ES-I3 (cell line): Measurements from ENCODE around the gene TRPM2.
"Not testable (repeated sequence)": the region's sequence is repeated elsewhere in the genome, so short reads cannot be mapped to it uniquely, and the experiment has no call there.

Source experiments
- H3K36me3 ChIP-seq: 2 replicates; pipeline ENCODE4 v1.6.1; 2013; ENCODE audit warnings: mild to moderate bottlenecking, low read length, control low read depth, moderate library complexity; ENCODE audit not compliant: insufficient read depth
- H3K4me1 ChIP-seq: 2 replicates; pipeline ENCODE4 v1.6.1; 2013; ENCODE audit warnings: mild to moderate bottlenecking, control low read depth, low read length; ENCODE audit not compliant: insufficient read depth
- H3K9ac ChIP-seq: 2 replicates; pipeline ENCODE4 v1.6.1; 2013; ENCODE audit warnings: low read depth, mild to moderate bottlenecking, low read length, moderate library complexity
- H3K9me3 ChIP-seq: 2 replicates; pipeline ENCODE4 v1.6.1; 2013; ENCODE audit warnings: mild to moderate bottlenecking, low read length, moderate library complexity; ENCODE audit not compliant: control insufficient read depth, insufficient read depth

TRPM2 gene

GRCh38 chr21:44478124-44478800 is 124.8 kb downstream of the TRPM2 start:
- no peaks in the 10 kb centered on the region for H3K9me3 ChIP-seq
- no peaks in the 10 kb centered on the region for H3K36me3 ChIP-seq
- no peaks in the 10 kb centered on the region for H3K4me1 ChIP-seq
- H3K9ac ChIP-seq = no peak overlapping the region

DNA sequence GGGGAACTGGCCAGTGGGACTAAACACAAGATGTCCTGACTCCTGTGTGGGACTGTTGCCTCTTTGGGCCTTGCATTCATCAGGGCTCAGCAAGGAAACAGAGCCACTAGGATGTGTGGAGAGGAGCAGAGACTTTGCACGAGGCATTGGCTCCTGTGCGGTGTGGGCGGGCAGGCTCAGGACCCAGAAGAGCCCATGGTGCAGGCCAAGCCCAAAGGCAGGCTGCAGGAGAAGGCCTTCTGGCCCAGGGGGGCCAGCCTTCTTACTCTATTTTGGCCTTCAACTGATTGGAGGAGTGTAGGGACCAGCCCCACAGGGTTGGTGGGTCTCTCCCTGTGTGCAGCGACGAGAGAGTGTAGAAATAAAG is 125.4 kb downstream of the TRPM2 start:
- Histone ChIP-seq H3K9me3 (no peaks in the 10 kb centered on the region), H3K9ac (no peak overlapping the region), H3K4me1 (no peaks in the 10 kb centered on the region), H3K36me3 (no peaks in the 10 kb centered on the region)

DNA sequence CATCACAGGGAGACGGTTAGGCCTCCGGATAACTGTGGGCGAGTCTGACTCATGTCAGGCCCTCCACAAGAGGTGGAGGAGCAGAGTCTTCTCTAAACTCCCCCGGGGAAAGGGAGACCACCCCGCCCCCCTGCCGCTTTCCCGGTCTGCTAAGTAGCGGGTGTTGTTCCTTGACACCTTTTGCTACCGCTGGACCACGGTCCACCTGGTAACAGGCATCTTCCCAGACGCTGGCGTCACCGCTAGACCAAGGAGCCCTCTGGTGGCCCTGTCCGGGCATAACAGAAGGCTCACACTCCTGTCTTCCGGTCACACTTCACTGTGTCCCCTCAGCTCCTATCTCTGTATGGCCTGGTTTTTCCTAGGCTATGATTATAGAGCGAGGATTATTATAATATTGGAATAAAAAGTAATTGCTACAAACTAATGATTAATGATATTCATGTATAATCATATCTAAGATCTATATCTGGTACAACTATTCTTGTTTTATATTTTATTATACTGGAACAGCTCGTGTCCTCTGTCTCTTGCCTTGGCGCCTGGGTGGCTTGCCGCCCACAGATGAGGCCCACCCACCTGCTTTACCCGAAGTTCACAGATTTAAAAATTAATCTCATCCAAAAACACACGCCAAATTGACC is 126.3 kb downstream of the TRPM2 start:
- not testable (repeated sequence) for H3K9ac ChIP-seq, H3K4me1 ChIP-seq, H3K9me3 ChIP-seq, H3K36me3 ChIP-seq

DNA sequence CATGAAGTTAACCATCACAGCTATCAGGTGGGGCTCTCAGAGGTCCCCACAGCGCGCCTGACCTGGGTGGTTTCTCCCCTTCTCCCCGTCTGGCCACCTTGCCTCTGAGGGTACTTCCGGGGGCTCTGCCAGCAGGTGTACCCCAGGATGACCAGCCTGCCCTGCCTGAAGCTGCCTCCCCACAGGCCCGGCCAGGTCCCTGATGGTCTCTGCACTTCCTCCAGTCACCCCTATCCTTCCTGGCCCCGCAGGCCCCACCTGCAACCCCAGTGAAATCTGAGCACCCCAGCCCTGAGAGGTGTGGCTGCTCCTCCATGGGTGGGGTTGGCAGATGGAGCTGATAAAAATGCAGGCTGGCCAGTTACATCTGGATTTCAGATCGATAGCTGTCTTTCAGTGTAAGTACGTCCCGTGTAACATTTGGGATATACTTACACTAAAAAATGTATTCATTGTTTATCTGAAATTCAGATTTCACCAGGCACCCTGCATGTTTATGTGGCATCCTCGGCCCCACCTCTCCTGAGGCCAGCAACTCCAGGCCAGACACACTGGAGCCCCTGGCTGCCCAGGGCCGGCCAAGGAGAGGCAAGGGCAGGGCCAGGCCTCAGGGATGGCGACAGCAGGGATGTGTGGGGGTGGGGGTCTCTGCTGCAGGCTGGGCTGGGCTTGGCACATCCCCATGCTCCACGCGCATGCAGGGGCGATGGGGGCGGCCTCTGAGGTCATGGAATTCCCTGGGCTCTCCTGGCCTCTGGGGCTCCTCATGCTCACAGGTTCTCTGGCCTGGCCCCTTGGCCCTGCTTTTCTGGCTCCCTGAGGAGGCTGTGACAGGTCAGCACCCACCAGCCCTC is 127.0 kb downstream of the TRPM2 start:
- Histone ChIP-seq H3K9ac (no peak overlapping the region), H3K36me3 (no peaks in the 10 kb centered on the region), H3K4me1 (no peaks in the 10 kb centered on the region), H3K9me3 (no peaks in the 10 kb centered on the region)

GRCh38 chr21:44482581-44483287 is 129.3 kb downstream of the TRPM2 start:
- no peak overlapping the region for H3K9ac ChIP-seq
- no peaks in the 10 kb centered on the region for H3K36me3 ChIP-seq
- H3K4me1 ChIP-seq = no peaks in the 10 kb centered on the region
- H3K9me3 ChIP-seq = no peaks in the 10 kb centered on the region

GRCh38 chr21:44483288-44484237 is 130.1 kb downstream of the TRPM2 start:
- Histone ChIP-seq H3K4me1 (no peaks in the 10 kb centered on the region), H3K9ac (no peak overlapping the region), H3K36me3 (no peaks in the 10 kb centered on the region; the same call in 1 of the 2 replicates), H3K9me3 (peaks cover 7% of the 10 kb centered on the region)

- Histone ChIP-seq H3K4me1 (no peaks in the 10 kb centered on the region), H3K9me3 (peaks cover 15% of the 10 kb centered on the region), H3K9ac (peak overlapping the region; percentile 80; the same call in 1 of the 2 replicates), H3K36me3 (no peaks in the 10 kb centered on the region; the same call in 1 of the 2 replicates)
These were observed 131.3 kb downstream of the TRPM2 start for GRCh38 chr21:44484498-44485253.

- Histone ChIP-seq H3K36me3 (no peaks in the 10 kb centered on the region; the same call in 1 of the 2 replicates), H3K9me3 (peaks cover 16% of the 10 kb centered on the region), H3K4me1 (no peaks in the 10 kb centered on the region), H3K9ac (peak overlapping the region; percentile 80; the same call in 1 of the 2 replicates)
These were observed 131.9 kb downstream of the TRPM2 start for GRCh38 chr21:44485254-44485793.

GRCh38 chr21:44485796-44486195 is 132.4 kb downstream of the TRPM2 start:
- Histone ChIP-seq H3K36me3 (no peaks in the 10 kb centered on the region; the same call in 1 of the 2 replicates), H3K4me1 (no peaks in the 10 kb centered on the region), H3K9ac (peak overlapping the region; percentile 80), H3K9me3 (peaks cover 16% of the 10 kb centered on the region)

DNA sequence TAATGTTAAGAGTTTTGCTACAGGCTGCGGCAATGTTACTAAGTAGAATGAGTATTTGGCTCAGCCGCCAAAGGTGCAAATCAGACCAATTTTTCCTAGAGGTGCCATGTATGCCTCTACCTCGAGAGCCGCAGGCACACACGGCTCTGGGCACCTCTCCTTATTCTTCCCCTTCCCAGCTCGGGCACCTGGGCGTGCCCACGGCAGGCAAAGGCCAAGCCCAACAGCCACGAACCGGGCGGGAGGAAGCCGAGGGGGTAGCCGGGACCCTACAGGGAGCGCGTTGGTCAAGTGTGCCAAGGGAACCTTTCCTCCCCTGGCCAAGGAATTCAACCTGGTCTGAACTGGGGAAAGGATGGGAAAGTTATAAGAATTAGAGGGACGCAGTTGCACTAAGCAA is 132.9 kb downstream of the TRPM2 start:
- peaks cover 16% of the 10 kb centered on the region for H3K9me3 ChIP-seq
- no peaks in the 10 kb centered on the region; the same call in 1 of the 2 replicates for H3K36me3 ChIP-seq
- no peaks in the 10 kb centered on the region for H3K4me1 ChIP-seq
- H3K9ac ChIP-seq = peak overlapping the region; percentile 80; the same call in 1 of the 2 replicates

DNA sequence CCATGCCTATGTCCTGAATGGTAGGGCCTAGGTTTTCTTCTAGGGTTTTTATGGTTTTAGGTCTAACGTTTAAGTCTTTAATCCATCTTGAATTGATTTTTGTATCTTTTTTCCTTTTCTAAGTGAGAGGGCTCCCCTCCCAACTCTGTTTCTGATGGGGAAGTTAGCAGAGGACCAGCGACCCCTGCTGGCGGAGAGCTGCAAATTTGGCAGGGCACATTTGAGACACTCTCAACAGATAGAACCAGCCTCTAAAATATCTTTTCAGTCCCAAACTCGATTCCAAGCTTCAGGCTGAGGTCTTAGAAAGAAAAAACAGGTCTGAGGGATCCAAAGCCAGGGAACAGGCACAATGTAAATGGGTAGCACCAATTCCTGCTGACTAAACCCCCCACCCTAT is 134.4 kb downstream of the TRPM2 start:
- Histone ChIP-seq H3K36me3 (no peaks in the 10 kb centered on the region; the same call in none of the 2 replicates), H3K9me3 (peaks cover 30% of the 10 kb centered on the region), H3K4me1 (no peaks in the 10 kb centered on the region), H3K9ac (no peak overlapping the region; the same call in 1 of the 2 replicates)

GRCh38 chr21:44489962-44490361 is 136.5 kb downstream of the TRPM2 start:
- Histone ChIP-seq H3K9me3 (peaks cover 43% of the 10 kb centered on the region), H3K9ac (no peak overlapping the region), H3K36me3 (no peaks in the 10 kb centered on the region; the same call in none of the 2 replicates), H3K4me1 (no peaks in the 10 kb centered on the region)
